Measurements from ENCODE around the gene BCAP31. TPM values are rescaled to one million over a fixed set of nuclear protein-coding genes. Genes with fewer than 3 reads are reported as not detected.

Gene BCAP31
- total RNA-seq, 4 donors from 2014 or later = 170 to 228 (median 185) TPM

GRCh38 chrX:153719238-153719637, 4.9 kb downstream of the BCAP31 start:
- TF ChIP-seq CTCF (IDR thresholded peaks at IDR 0.05) (no peak), POLR2A (IDR thresholded peaks at IDR 0.05) (no peak)
- H3K36me3 ChIP-seq = peaks cover 6 to 19% of the 10 kb centered on the region in 2 donors
- H3K4me3 ChIP-seq (replicated peaks in 1 of 3) = no peak overlapping the region
- peak overlapping the region in 1 of 3 donors; percentile 26 for H3K27ac ChIP-seq
- DNase-seq = peak; percentile 71 to 74
- peaks cover 9 to 23% of the 10 kb centered on the region in 2 donors for H3K4me1 ChIP-seq
- intact Hi-C loops (cut with DNase I) = no loop called here
- H3K9me3 ChIP-seq = no peaks in the 10 kb centered on the region
- WGBS, 2 donors = 43% methylated on average over 1 of the region's 2 CpGs; no CpG with 5 or more reads in 1 of the 2 donors
- H3K27me3 ChIP-seq = no peaks in the 10 kb centered on the region

GRCh38 chrX:153717445-153717844, 6.7 kb downstream of the BCAP31 start:
- Histone ChIP-seq H3K4me3 (replicated peaks in 1 of 3) (no peak overlapping the region), H3K4me1 (peaks cover 9 to 26% of the 10 kb centered on the region in 2 donors), H3K9me3 (no peaks in the 10 kb centered on the region), H3K36me3 (peaks cover 8 to 19% of the 10 kb centered on the region in 2 donors), H3K27ac (no peak overlapping the region), H3K27me3 (no peaks in the 10 kb centered on the region)
- no peak for DNase-seq
- WGBS, 2 donors = 94 to 95% methylated on average over 6 to 9 of the region's 9 CpGs
- intact Hi-C loops (cut with DNase I) = no loop called here
- TF ChIP-seq CTCF (IDR thresholded peaks at IDR 0.05) (no peak), POLR2A (IDR thresholded peaks at IDR 0.05) (no peak)

GRCh38 chrX:153714256-153714655, 9.9 kb downstream of the BCAP31 start:
- H3K9me3 ChIP-seq = no peaks in the 10 kb centered on the region
- no peaks in the 10 kb centered on the region for H3K27me3 ChIP-seq
- no peak for DNase-seq
- no peak overlapping the region for H3K4me3 ChIP-seq (replicated peaks in 1 of 3)
- H3K4me1 ChIP-seq = peaks cover 11 to 21% of the 10 kb centered on the region in 2 donors
- WGBS, 2 donors = 88 to 92% methylated on average over 3 of the region's 3 CpGs
- intact Hi-C loops (cut with DNase I) = no loop called here
- H3K27ac ChIP-seq = no peak overlapping the region
- TF ChIP-seq CTCF (IDR thresholded peaks at IDR 0.05) (no peak), POLR2A (IDR thresholded peaks at IDR 0.05) (no peak)
- peaks cover 8 to 11% of the 10 kb centered on the region in 2 donors for H3K36me3 ChIP-seq

- no peaks in the 10 kb centered on the region for H3K27me3 ChIP-seq
- peaks cover 5 to 28% of the 10 kb centered on the region in 2 donors for H3K4me1 ChIP-seq
- no peak overlapping the region for H3K27ac ChIP-seq
- 85 to 87% methylated on average over 16 to 18 of the region's 27 CpGs for WGBS, 2 donors
- no peak overlapping the region for H3K4me3 ChIP-seq (replicated peaks in 1 of 3)
- no peak for DNase-seq
- no peak for TF ChIP-seq POLR2A (IDR thresholded peaks at IDR 0.05)
- TF ChIP-seq CTCF (IDR thresholded peaks at IDR 0.05) = no peak
- H3K36me3 ChIP-seq = peaks cover 6 to 8% of the 10 kb centered on the region in 2 donors
- intact Hi-C loops (cut with DNase I) = no loop called here
- no peaks in the 10 kb centered on the region for H3K9me3 ChIP-seq
Observed at GRCh38 chrX:153709726-153710674, 14.2 kb downstream of the BCAP31 start.

- Histone ChIP-seq H3K9me3 (no peaks in the 10 kb centered on the region), H3K4me1 (peaks cover 8 to 40% of the 10 kb centered on the region in 2 donors), H3K4me3 (replicated peaks in 1 of 3) (no peak overlapping the region), H3K27me3 (no peaks in the 10 kb centered on the region), H3K36me3 (no peaks in the 10 kb centered on the region), H3K27ac (peak overlapping the region in 1 of 3 donors; percentile 36)
- intact Hi-C loops (cut with DNase I) = no loop called here
- TF ChIP-seq POLR2A (IDR thresholded peaks at IDR 0.05) (no peak), CTCF (IDR thresholded peaks at IDR 0.05) (peak in 5 of 6 experiments; percentile 26 to 59 (median 59))
- WGBS, 2 donors = 24 to 27% methylated on average over 6 to 12 of the region's 13 CpGs
- peak; percentile 73 to 75 for DNase-seq
Observed at GRCh38 chrX:153708415-153708814, 15.8 kb downstream of the BCAP31 start.

Data from thyroid gland (tissue), 4 donors.